Vagina (tissue), 2 donors: Measurements from ENCODE around the gene TNS2. TPM values are rescaled to one million over a fixed set of nuclear protein-coding genes. Genes with fewer than 3 reads are reported as not detected.
A peak's percentile ranks its signal among the peaks of the same experiment; 100 is the strongest.

ENCODE experiments used
- DNase-seq, 2 donors: peaks; one replicate each; pipeline ENCODE4 v3.0.0-alpha.2; 2017; ENCODE audit errors: extremely low spot score in 2 of 2
- H3K27ac ChIP-seq: fragments of 200-600 bp; sonication (generic); one replicate; pipeline ENCODE4 v1.5.1; 2019
- H3K27me3 ChIP-seq: fragments of 200-600 bp; sonication (generic); one replicate; pipeline ENCODE4 v1.5.1; 2019
- H3K36me3 ChIP-seq, 2 donors: fragments of 200-600 bp; sonication (generic); one replicate each; pipeline ENCODE4 v1.5.1; 2017 to 2019
- H3K4me1 ChIP-seq: fragments of 200-600 bp; sonication (generic); one replicate; pipeline ENCODE4 v1.5.1; 2019
- H3K4me3 ChIP-seq, 2 donors: fragments of 200-600 bp; sonication (generic); 1 replicate in 1 of 2; 2 replicates in 1 of 2; pipeline ENCODE4 v1.5.1; 2016 to 2019
- H3K9me3 ChIP-seq: fragments of 200-600 bp; sonication (generic); one replicate; pipeline ENCODE4 v1.5.1; 2019
- POLR2A ChIP-seq, 2 donors: fragments of 450-650 bp; IDR thresholded peaks; one replicate each; pipeline ENCODE4 v1.6.1; 2017; ENCODE audit warnings: antibody characterized with exemption in 2 of 2, mild to moderate bottlenecking in 2 of 2, moderate library complexity in 2 of 2
- POLR2AphosphoS5 ChIP-seq, 2 donors: sonication (generic); formaldehyde crosslinking; IDR thresholded peaks; one replicate each; pipeline ENCODE4 v1.9.0; 2017; ENCODE audit warnings: antibody characterized with exemption in 2 of 2, mild to moderate bottlenecking in 2 of 2, low read depth in 1 of 2; ENCODE audit not compliant: insufficient read depth in 1 of 2
- intact Hi-C: fragments of 100-400 bp; cut with DNase I; formaldehyde crosslinking; loops from one replicate; pipeline ENCODE4 v1.15.1; 2023
- total RNA-seq: library from RNA; depleted of rRNA; stranded (reverse); fragments of >200 nt; gene quantifications from one replicate; pipeline ENCODE4 v1.2.3, GENCODE V29; 2016
- TF ChIP-seq, protein P1 (sequence below), 3 experiments: fragments of 450-650 bp in 2 of 3; fragments of 200-600 bp in 1 of 3; sonication (generic) in 1 of 3; IDR thresholded peaks; one replicate each; pipeline ENCODE4 v1.5.1; 2017 to 2019; ENCODE audit warnings: antibody characterized with exemption in 3 of 3, mild to moderate bottlenecking in 2 of 3, moderate library complexity in 2 of 3

TNS2 gene
- total RNA-seq, 1 donor from 2014 or later: 235 TPM

DNA sequence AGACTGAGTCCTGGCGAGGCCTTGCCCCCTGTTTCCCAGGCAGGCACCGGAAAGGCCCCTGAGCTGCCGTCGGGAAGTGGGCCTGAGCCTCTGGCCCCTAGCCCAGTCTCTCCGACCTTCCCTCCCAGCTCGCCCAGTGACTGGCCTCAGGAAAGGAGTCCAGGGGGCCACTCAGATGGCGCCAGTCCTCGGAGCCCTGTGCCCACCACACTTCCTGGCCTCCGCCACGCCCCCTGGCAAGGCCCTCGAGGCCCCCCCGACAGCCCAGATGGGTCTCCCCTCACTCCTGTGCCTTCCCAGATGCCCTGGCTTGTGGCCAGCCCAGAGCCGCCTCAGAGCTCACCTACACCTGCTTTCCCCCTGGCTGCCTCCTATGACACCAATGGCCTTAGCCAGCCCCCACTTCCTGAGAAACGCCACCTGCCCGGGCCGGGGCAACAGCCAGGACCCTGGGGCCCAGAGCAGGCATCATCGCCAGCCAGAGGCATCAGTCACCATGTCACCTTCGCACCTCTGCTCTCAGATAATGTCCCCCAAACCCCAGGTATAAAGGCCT lies 10.9 kb downstream of the TNS2 start:
- no peaks in the 10 kb centered on the region for H3K9me3 ChIP-seq
- H3K4me1 ChIP-seq: peaks cover 69% of the 10 kb centered on the region
- peak overlapping the region; percentile 80 for H3K27ac ChIP-seq
- peaks cover 0 to 65% of the 10 kb centered on the region in 2 donors for H3K36me3 ChIP-seq
- H3K27me3 ChIP-seq: no peaks in the 10 kb centered on the region
- TF ChIP-seq, protein P1, sequence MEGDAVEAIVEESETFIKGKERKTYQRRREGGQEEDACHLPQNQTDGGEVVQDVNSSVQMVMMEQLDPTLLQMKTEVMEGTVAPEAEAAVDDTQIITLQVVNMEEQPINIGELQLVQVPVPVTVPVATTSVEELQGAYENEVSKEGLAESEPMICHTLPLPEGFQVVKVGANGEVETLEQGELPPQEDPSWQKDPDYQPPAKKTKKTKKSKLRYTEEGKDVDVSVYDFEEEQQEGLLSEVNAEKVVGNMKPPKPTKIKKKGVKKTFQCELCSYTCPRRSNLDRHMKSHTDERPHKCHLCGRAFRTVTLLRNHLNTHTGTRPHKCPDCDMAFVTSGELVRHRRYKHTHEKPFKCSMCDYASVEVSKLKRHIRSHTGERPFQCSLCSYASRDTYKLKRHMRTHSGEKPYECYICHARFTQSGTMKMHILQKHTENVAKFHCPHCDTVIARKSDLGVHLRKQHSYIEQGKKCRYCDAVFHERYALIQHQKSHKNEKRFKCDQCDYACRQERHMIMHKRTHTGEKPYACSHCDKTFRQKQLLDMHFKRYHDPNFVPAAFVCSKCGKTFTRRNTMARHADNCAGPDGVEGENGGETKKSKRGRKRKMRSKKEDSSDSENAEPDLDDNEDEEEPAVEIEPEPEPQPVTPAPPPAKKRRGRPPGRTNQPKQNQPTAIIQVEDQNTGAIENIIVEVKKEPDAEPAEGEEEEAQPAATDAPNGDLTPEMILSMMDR (IDR thresholded peaks at IDR 0.05): no peak
- TF ChIP-seq POLR2A (IDR thresholded peaks at IDR 0.05) (no peak), POLR2AphosphoS5 (IDR thresholded peaks at IDR 0.05; ENCODE audit: insufficient read depth in 1 of 2, low read depth in 1 of 2) (no peak)
- intact Hi-C loops: loop anchor here (10.0 kb wide), 1 partner anchor 134 kb away; no protein-coding TSS in a partner anchor
- no peak overlapping the region for H3K4me3 ChIP-seq
- no peak for DNase-seq

DNA sequence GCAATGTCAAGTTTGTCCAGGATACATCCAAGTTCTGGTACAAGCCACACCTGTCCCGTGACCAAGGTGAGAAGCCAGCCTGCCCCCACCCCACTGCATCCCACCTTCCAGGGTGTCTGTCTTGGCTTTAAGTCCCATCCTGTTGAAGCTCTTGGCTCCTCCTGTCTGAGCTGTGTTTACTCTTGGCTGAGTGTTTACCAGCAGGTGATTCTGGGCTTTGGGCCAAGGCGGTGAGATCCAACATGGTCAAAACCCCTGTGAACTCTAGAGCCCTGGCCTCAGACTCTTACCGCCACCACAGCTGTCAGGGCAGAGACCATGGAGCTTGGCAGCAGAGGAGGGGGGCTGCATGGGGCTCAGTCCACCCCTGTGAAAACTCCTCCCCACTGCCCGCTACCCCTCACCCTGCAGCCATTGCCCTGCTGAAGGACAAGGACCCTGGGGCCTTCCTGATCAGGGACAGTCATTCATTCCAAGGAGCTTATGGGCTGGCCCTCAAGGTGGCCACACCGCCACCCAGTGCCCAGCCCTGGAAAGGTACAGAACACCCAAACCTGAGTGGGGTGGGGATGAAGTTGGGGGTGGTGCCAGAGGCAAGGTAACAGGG lies 11.6 kb downstream of the TNS2 start:
- Histone ChIP-seq H3K4me1 (peaks cover 76% of the 10 kb centered on the region), H3K36me3 (peaks cover 0 to 58% of the 10 kb centered on the region in 2 donors), H3K9me3 (no peaks in the 10 kb centered on the region), H3K4me3 (no peak overlapping the region), H3K27me3 (no peaks in the 10 kb centered on the region), H3K27ac (peak overlapping the region; percentile 80)
- intact Hi-C loops: loop anchor here (10.0 kb wide), 1 partner anchor 133 kb away; no protein-coding TSS in a partner anchor
- TF ChIP-seq POLR2A (IDR thresholded peaks at IDR 0.05) (no peak), POLR2AphosphoS5 (IDR thresholded peaks at IDR 0.05; ENCODE audit: insufficient read depth in 1 of 2, low read depth in 1 of 2) (no peak)
- TF ChIP-seq, protein P1 (IDR thresholded peaks at IDR 0.05): no peak
- DNase-seq: no peak

DNA sequence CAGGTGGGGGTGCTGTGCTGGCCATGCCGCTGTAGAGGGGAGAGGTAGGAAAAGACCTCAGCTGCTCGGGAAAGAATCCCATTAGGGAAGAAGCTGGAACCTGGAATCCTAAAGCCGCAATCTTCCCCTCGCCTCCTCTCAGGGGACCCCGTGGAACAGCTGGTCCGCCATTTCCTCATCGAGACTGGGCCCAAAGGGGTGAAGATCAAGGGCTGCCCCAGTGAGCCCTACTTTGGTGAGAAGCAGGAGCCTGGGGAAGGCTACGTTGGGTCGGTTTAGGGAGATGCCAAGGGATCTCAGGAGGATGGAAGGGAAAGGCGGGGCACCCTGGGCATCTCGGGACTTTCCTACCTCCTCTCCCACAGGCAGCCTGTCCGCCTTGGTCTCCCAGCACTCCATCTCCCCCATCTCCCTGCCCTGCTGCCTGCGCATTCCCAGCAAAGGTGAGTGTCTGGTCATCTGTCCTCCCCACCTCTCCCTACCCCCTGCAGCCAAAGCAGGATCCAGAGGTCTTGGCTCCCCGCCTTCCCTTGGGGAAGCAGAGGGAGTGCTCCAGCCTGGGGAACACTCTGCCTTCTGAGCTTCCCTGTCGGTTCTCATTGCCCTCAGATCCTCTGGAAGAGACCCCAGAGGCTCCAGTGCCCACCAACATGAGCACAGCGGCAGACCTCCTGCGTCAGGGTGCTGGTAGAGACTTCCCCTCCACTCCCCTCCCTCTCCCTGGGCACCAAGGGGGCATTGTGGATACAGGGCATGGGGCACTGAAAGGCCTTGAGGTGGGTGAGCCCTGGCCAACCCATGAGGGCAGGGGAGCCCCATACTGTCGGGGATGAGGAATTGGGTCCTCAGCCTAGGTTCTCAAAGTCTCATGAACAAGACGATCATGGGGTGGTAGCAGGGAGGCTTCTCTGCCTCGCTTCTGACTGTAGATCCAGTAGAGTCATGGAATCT lies 12.4 kb downstream of the TNS2 start:
- peaks cover 0 to 51% of the 10 kb centered on the region in 2 donors for H3K36me3 ChIP-seq
- intact Hi-C loops: loop anchor here (10.0 kb wide), 1 partner anchor 133 kb away; no protein-coding TSS in a partner anchor

DNA sequence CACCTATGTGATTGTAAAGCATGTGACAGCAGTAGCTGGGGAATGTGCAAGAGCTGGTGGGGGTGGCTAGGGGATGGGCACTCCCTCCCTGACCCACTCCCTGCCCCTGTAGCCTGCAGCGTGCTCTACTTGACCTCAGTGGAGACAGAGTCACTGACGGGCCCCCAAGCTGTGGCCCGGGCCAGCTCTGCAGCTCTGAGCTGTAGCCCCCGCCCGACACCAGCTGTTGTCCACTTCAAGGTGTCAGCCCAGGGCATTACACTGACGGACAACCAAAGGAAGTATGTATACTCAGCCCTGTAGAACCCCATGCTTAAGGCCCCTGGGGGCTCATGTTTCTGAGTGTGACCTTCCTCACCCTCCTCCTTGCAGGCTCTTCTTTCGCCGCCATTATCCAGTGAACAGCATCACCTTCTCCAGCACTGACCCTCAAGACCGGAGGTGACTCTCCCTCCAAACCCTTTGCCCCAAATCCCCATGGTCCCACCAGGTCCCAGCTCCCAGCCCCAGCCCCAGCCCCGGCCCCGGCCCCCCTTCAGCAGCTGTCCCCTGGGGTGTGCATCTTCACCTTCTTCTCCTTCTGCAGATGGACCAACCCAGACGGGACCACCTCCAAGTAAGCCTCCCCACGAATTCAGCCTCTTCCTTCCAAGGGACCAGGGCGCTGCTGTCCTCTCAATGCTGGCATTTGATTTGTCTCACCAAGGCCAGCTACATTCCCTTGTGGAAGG lies 13.3 kb downstream of the TNS2 start:
- H3K9me3 ChIP-seq: no peaks in the 10 kb centered on the region
- H3K4me3 ChIP-seq: no peak overlapping the region
- TF ChIP-seq POLR2AphosphoS5 (IDR thresholded peaks at IDR 0.05; ENCODE audit: insufficient read depth in 1 of 2, low read depth in 1 of 2) (no peak), POLR2A (IDR thresholded peaks at IDR 0.05) (no peak)
- no peaks in the 10 kb centered on the region for H3K27me3 ChIP-seq
- H3K27ac ChIP-seq: peak overlapping the region; percentile 80
- no peak for DNase-seq
- H3K4me1 ChIP-seq: peaks cover 84% of the 10 kb centered on the region
- H3K36me3 ChIP-seq: peaks cover 0 to 44% of the 10 kb centered on the region in 2 donors
- intact Hi-C loops: loop anchor here (10.0 kb wide), 1 partner anchor 132 kb away; no protein-coding TSS in a partner anchor

More for the DNA sequence above, 12.4 kb downstream of the TNS2 start:
- H3K4me3 ChIP-seq: no peak overlapping the region
- no peaks in the 10 kb centered on the region for H3K27me3 ChIP-seq
- H3K4me1 ChIP-seq: peaks cover 82% of the 10 kb centered on the region
- no peak for DNase-seq
- peak overlapping the region; percentile 80 for H3K27ac ChIP-seq
- TF ChIP-seq, protein P1 (IDR thresholded peaks at IDR 0.05): no peak
- peak in 1 of 2 donors; percentile 39 for TF ChIP-seq POLR2AphosphoS5 (IDR thresholded peaks at IDR 0.05; ENCODE audit: insufficient read depth in 1 of 2, low read depth in 1 of 2)
- H3K9me3 ChIP-seq: no peaks in the 10 kb centered on the region
